Fibroblast of villous mesenchyme (primary cell): ENCODE results near the gene LDLRAD2. TPM values are rescaled to one million over a fixed set of nuclear protein-coding genes. Genes with fewer than 3 reads are reported as not detected.

Source experiments
- DNase-seq: peaks from one replicate; pipeline ENCODE4 v3.0.0-alpha.2; 2010; ENCODE audit warnings: low read depth
- H3K4me3 ChIP-seq: 2 replicates; pipeline ENCODE4 v1.5.1; 2011; ENCODE audit warnings: low read depth, mild to moderate bottlenecking, low read length
- CTCF ChIP-seq: IDR thresholded peaks from 2 replicates; pipeline ENCODE4 v1.5.1; 2012; ENCODE audit warnings: low read depth, mild to moderate bottlenecking, low read length; ENCODE audit not compliant: insufficient read depth
- total RNA-seq: library from RNA; depleted of rRNA; stranded (reverse); fragments of >200 nt; gene quantifications from 2 replicates; pipeline ENCODE4 v1.2.3, GENCODE V29; 2012

Gene LDLRAD2
- total RNA-seq, 1 donor: not detected

- no peak for TF ChIP-seq CTCF
- DNase-seq: no peak
- no peak overlapping the region for H3K4me3 ChIP-seq
These were observed 31.9 kb downstream of the LDLRAD2 start for GRCh38 chr1:21843996-21844395.

GRCh38 chr1:21845646-21846641 is 33.9 kb downstream of the LDLRAD2 start:
- no peak overlapping the region for H3K4me3 ChIP-seq
- DNase-seq: no peak
- TF ChIP-seq CTCF: no peak

DNA sequence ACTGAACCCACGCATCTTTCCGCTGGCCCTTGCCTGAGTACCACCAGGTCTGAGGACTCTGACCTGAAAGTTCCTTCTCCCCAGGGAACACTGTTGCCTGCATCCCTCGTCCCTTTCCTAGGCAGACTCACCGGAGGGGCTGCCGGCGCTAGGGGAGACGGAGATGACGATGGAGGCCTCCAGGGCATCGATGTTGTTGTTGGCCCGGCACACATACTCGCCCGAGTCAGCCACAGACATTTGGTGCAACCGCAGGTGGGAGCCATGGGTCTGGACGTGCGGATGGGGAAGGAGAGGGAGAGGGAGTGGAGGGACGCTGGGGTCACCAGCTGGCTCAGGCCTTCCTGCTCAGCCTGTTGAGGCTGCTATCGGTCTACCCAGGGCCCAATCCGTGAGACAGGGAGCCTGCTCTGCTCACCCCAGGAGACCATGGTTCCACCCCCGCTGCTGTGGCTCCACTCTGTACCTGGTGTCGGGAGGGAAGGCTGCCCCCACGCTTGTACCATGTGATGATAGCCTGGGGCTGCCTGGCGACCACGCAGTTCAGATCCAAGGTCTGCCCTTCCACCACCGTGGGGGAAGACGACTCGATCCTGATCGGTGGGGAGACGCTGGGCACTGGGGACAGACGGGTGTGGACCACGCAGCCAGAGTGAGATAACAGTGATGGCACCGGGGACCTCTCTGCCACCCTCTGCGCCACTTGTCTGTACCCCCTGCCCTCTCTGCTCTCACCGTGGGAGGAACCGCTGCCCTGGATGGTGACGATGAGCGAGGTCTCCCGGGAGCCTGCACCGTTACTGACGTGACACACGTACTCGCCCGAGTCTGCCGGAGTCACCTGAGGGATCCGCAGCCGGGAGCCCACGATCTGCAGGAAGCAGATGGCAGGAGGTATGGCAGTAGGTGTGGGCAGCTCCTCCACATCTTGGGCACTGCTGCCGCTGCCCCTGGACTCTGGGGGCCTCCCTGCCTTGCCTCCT is 35.4 kb downstream of the LDLRAD2 start:
- no peak for TF ChIP-seq CTCF
- H3K4me3 ChIP-seq: no peak overlapping the region
- no peak for DNase-seq

GRCh38 chr1:21848524-21849174 is 36.6 kb downstream of the LDLRAD2 start:
- TF ChIP-seq CTCF: no peak
- DNase-seq: no peak
- H3K4me3 ChIP-seq: no peak overlapping the region

DNA sequence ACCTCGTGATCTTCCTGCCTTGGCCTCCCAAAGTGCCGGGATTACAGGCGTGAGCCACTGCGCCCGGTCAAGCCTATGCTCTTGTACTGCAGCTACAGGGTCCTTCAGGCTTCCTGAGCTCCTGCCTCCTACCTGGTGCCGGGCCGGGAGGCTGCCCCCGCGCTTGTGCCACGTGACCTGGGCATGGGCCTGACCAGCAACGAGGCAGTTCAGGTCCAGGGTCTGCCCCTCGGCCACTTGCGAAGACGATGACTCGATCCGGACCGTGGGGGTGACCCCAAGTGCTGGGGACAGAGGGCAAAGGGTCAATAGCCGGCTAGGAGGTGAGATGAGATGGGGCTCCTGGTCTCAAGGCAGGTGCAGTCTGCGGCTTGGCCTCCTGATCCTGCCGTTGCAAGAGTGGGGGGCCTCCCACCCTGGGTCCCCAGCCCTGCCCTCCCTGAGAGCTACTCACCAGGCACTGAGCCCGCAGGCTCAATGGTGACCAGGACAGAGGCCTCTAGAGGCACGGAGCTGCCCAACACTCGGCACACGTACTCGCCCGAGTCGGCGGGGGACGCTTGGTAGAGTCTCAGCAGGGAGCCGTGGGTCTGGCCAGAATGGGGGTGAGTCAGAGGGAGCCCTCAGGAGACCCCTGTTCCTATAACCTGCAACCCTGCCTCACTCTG is 38.0 kb downstream of the LDLRAD2 start:
- TF ChIP-seq CTCF: no peak
- H3K4me3 ChIP-seq: no peak overlapping the region
- DNase-seq: no peak
